NB4 (cell line): Measurements from ENCODE around the gene RESP18.

ENCODE experiments used
- DNase-seq: peaks from one replicate; pipeline ENCODE4 v3.0.0; 2010; ENCODE audit warnings: low read depth
- H3K4me3 ChIP-seq: one replicate; pipeline ENCODE4 v1.5.1; 2011; ENCODE audit warnings: mild to moderate bottlenecking, low read depth, low read length, moderate library complexity
- CTCF ChIP-seq: IDR thresholded peaks from one replicate; pipeline ENCODE4 v1.5.1; 2012; ENCODE audit warnings: low read depth, low read length
- MAX ChIP-seq: IDR thresholded peaks from 2 replicates; pipeline ENCODE4 v1.6.1; 2011; ENCODE audit warnings: low read depth, low read length
- MYC ChIP-seq: IDR thresholded peaks from 2 replicates; pipeline ENCODE4 v1.6.1; 2011; ENCODE audit warnings: low read depth, low read length
- POLR2A ChIP-seq: IDR thresholded peaks from 2 replicates; pipeline ENCODE4 v1.6.1; 2011; ENCODE audit warnings: mild to moderate bottlenecking; ENCODE audit not compliant: insufficient read length; ENCODE audit errors: extremely low read depth

RESP18 gene

GRCh38 chr2:219352448-219353023 is 20.0 kb upstream of the RESP18 start:
- peak; percentile 78 for TF ChIP-seq CTCF
- TF ChIP-seq MAX, result no peak
- peak; percentile 78 for DNase-seq

GRCh38 chr2:219350710-219351221 is 18.2 kb upstream of the RESP18 start:
- no peak overlapping the region for H3K4me3 ChIP-seq
- no peak for DNase-seq
- no peak for TF ChIP-seq POLR2A
- TF ChIP-seq CTCF, result no peak
- no peak for TF ChIP-seq MAX

More at GRCh38 chr2:219352448-219353023, 20.0 kb upstream of the RESP18 start:
- H3K4me3 ChIP-seq, result no peak overlapping the region

- no peak overlapping the region for H3K4me3 ChIP-seq
- DNase-seq, result no peak
- no peak for TF ChIP-seq MYC
Observed at GRCh38 chr2:219350215-219350614, 17.7 kb upstream of the RESP18 start.

GRCh38 chr2:219344751-219345430 is 12.3 kb upstream of the RESP18 start:
- DNase-seq, result no peak
- H3K4me3 ChIP-seq, result no peak overlapping the region
- TF ChIP-seq MYC, result no peak
- no peak for TF ChIP-seq CTCF
- TF ChIP-seq MAX, result no peak
- no peak for TF ChIP-seq POLR2A

- no peak overlapping the region for H3K4me3 ChIP-seq
- DNase-seq, result no peak
- TF ChIP-seq MAX, result no peak
- no peak for TF ChIP-seq CTCF
- TF ChIP-seq MYC, result no peak
Observed at GRCh38 chr2:219335373-219335786, 2.8 kb upstream of the RESP18 start.

- no peak overlapping the region for H3K4me3 ChIP-seq
- DNase-seq, result no peak
- TF ChIP-seq MAX, result no peak
- no peak for TF ChIP-seq CTCF
- TF ChIP-seq MYC, result no peak
- no peak for TF ChIP-seq POLR2A
Observed at GRCh38 chr2:219334076-219334475, 1.5 kb upstream of the RESP18 start.
